ENCODE results near the gene SCFD2. TPM values are rescaled to one million over a fixed set of nuclear protein-coding genes. Genes with fewer than 3 reads are reported as not detected.

The SCFD2 gene
- total and polyA plus RNA-seq, 4 donors: 4.3 to 28.8 (median 7.4) TPM

GRCh38 chr4:53061091-53061850, 304.6 kb downstream of the SCFD2 start:
- TF ChIP-seq MAX (IDR thresholded peaks at IDR 0.05): no peak
- TF ChIP-seq, protein P1, sequence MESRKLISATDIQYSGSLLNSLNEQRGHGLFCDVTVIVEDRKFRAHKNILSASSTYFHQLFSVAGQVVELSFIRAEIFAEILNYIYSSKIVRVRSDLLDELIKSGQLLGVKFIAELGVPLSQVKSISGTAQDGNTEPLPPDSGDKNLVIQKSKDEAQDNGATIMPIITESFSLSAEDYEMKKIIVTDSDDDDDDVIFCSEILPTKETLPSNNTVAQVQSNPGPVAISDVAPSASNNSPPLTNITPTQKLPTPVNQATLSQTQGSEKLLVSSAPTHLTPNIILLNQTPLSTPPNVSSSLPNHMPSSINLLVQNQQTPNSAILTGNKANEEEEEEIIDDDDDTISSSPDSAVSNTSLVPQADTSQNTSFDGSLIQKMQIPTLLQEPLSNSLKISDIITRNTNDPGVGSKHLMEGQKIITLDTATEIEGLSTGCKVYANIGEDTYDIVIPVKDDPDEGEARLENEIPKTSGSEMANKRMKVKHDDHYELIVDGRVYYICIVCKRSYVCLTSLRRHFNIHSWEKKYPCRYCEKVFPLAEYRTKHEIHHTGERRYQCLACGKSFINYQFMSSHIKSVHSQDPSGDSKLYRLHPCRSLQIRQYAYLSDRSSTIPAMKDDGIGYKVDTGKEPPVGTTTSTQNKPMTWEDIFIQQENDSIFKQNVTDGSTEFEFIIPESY (IDR thresholded peaks at IDR 0.05): no peak
- no peak for TF ChIP-seq FOXA1 (IDR thresholded peaks at IDR 0.05)
- TF ChIP-seq SP1 (IDR thresholded peaks at IDR 0.05): no peak
- no peak overlapping the region for H3K27ac ChIP-seq (ENCODE audit: low read depth in 1 of 2, low read length in 2 of 2)
- peaks cover 0 to 3% (median 0%) of the 10 kb centered on the region in 4 donors for H3K4me1 ChIP-seq (ENCODE audit: control insufficient read depth in 4 of 4, insufficient read depth in 4 of 4, low read length in 3 of 4)
- 97% methylated on average over 8 of the region's 8 CpGs for WGBS
- no peaks in the 10 kb centered on the region for H3K36me3 ChIP-seq (ENCODE audit: control insufficient read depth in 4 of 4, insufficient read depth in 3 of 4, low read depth in 1 of 4, low read length in 3 of 4)
- no peaks in the 10 kb centered on the region for H3K9me3 ChIP-seq (ENCODE audit: control insufficient read depth in 4 of 4, low read length in 3 of 4)
- no peak overlapping the region for H3K4me3 ChIP-seq (ENCODE audit: low read depth in 1 of 3, low read length in 3 of 3)
- no peaks in the 10 kb centered on the region for H3K27me3 ChIP-seq (ENCODE audit: control insufficient read depth in 4 of 4, insufficient read depth in 4 of 4, low read length in 3 of 4)
- DNase-seq (ENCODE audit: low spot score): no peak
- H3K9ac ChIP-seq (ENCODE audit: low read depth in 1 of 2, low read length in 2 of 2): no peak overlapping the region

GRCh38 chr4:53060278-53060677, 305.6 kb downstream of the SCFD2 start:
- TF ChIP-seq MAX (IDR thresholded peaks at IDR 0.05) (no peak), FOXA2 (IDR thresholded peaks at IDR 0.05) (no peak), JUND (IDR thresholded peaks at IDR 0.05) (no peak), ATF3 (IDR thresholded peaks at IDR 0.05) (no peak), RAD21 (IDR thresholded peaks at IDR 0.05) (no peak), YY1 (IDR thresholded peaks at IDR 0.05) (no peak), HNF4G (IDR thresholded peaks at IDR 0.05) (no peak), RXRA (IDR thresholded peaks at IDR 0.05) (no peak), SP1 (IDR thresholded peaks at IDR 0.05) (no peak), GABPA (IDR thresholded peaks at IDR 0.05 in 1 of 2, conservative IDR thresholded peaks at IDR 0.05 in 1 of 2) (no peak), TAF1 (conservative IDR thresholded peaks at IDR 0.05) (no peak), FOXA1 (IDR thresholded peaks at IDR 0.05) (no peak), CTCF (IDR thresholded peaks at IDR 0.05; ENCODE audit: low read depth, low read length, missing input control) (no peak)
- TF ChIP-seq, protein P2, sequence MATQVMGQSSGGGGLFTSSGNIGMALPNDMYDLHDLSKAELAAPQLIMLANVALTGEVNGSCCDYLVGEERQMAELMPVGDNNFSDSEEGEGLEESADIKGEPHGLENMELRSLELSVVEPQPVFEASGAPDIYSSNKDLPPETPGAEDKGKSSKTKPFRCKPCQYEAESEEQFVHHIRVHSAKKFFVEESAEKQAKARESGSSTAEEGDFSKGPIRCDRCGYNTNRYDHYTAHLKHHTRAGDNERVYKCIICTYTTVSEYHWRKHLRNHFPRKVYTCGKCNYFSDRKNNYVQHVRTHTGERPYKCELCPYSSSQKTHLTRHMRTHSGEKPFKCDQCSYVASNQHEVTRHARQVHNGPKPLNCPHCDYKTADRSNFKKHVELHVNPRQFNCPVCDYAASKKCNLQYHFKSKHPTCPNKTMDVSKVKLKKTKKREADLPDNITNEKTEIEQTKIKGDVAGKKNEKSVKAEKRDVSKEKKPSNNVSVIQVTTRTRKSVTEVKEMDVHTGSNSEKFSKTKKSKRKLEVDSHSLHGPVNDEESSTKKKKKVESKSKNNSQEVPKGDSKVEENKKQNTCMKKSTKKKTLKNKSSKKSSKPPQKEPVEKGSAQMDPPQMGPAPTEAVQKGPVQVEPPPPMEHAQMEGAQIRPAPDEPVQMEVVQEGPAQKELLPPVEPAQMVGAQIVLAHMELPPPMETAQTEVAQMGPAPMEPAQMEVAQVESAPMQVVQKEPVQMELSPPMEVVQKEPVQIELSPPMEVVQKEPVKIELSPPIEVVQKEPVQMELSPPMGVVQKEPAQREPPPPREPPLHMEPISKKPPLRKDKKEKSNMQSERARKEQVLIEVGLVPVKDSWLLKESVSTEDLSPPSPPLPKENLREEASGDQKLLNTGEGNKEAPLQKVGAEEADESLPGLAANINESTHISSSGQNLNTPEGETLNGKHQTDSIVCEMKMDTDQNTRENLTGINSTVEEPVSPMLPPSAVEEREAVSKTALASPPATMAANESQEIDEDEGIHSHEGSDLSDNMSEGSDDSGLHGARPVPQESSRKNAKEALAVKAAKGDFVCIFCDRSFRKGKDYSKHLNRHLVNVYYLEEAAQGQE (IDR thresholded peaks at IDR 0.05): no peak
- TF ChIP-seq, protein P1 (IDR thresholded peaks at IDR 0.05): no peak
- Histone ChIP-seq H3K4me1 (ENCODE audit: control insufficient read depth in 4 of 4, insufficient read depth in 4 of 4, low read length in 3 of 4) (no peaks in the 10 kb centered on the region), H3K27ac (ENCODE audit: low read depth in 1 of 2, low read length in 2 of 2) (no peak overlapping the region), H3K36me3 (ENCODE audit: control insufficient read depth in 4 of 4, insufficient read depth in 3 of 4, low read depth in 1 of 4, low read length in 3 of 4) (no peaks in the 10 kb centered on the region), H3K9me3 (ENCODE audit: control insufficient read depth in 4 of 4, low read length in 3 of 4) (no peaks in the 10 kb centered on the region), H3K27me3 (ENCODE audit: control insufficient read depth in 4 of 4, insufficient read depth in 4 of 4, low read length in 3 of 4) (no peaks in the 10 kb centered on the region), H3K4me3 (ENCODE audit: low read depth in 1 of 3, low read length in 3 of 3) (no peak overlapping the region), H3K9ac (ENCODE audit: low read depth in 1 of 2, low read length in 2 of 2) (no peak overlapping the region)
- DNase-seq (ENCODE audit: low spot score): no peak
- 95% methylated on average over 3 of the region's 3 CpGs for WGBS
